Testis (tissue), 2 donors: ENCODE measurements around the gene DLG2.

Experiments
- CTCF ChIP-seq, 3 experiments: fragments of 450-650 bp in 2 of 3; fragments of 200-600 bp in 1 of 3; sonication (generic) in 1 of 3; IDR thresholded peaks; one replicate each; pipeline ENCODE4 v1.5.1; 2016 to 2019; ENCODE audit warnings: antibody characterized with exemption in 3 of 3, mild to moderate bottlenecking in 2 of 3, moderate library complexity in 1 of 3
- POLR2A ChIP-seq: fragments of 450-650 bp; IDR thresholded peaks from one replicate; pipeline ENCODE4 v1.6.1; 2017; ENCODE audit warnings: antibody characterized with exemption, mild to moderate bottlenecking, moderate library complexity

GRCh38 chr11:84564180-84564866 is 1062.8 kb downstream of the DLG2 start:
- TF ChIP-seq CTCF (IDR thresholded peaks at IDR 0.05) (peak; percentile 63 to 78 (median 76)), POLR2A (no peak)
